K562 (cell line): Measurements from ENCODE around the gene FGF14. TPM values are rescaled to one million over a fixed set of nuclear protein-coding genes. Genes with fewer than 3 reads are reported as not detected.

ENCODE experiments used
- ATAC-seq: fragments of 200-7000 bp; cut with Tn5 transposase; 3 replicates; pipeline ENCODE4 v1.9.1; 2020; ENCODE audit warnings: moderate library complexity
- BruUV-seq: library from RNA; stranded (reverse); fragments of 400-500 nt; replicated peaks from 2 replicates; lab custom pipeline; 2021; lab: Mats Ljungman, UMichigan
- CTCF ChIA-PET: fragments of 300-600 bp; formaldehyde crosslinking; extraction: SDS; loops from one replicate; lab custom pipeline; 2021; ENCODE audit warnings: low intra/inter-chr PET ratio; lab: Yijun Ruan, JAX
- POLR2A ChIA-PET: fragments of 300-600, 350-650 bp; sonication (Branson Sonifier 250); formaldehyde crosslinking; extraction: SDS; loops from one replicate; lab custom pipeline; 2021; ENCODE audit warnings: antibody characterized with exemption, inconsistent platforms; lab: Yijun Ruan, JAX
- DNase-seq, 4 experiments: peaks; one replicate each; pipeline versions ENCODE4 v3.0.0 to v3.0.0-alpha.2; 2011 to 2018; ENCODE audit warnings: low spot score in 3 of 4, mixed read lengths in 3 of 4; ENCODE audit errors: extremely low read depth in 1 of 4
- FAIRE-seq: peaks from 2 replicates; lab custom pipeline; 2011; peaks lifted over from hg19 to GRCh38; lab: Jason Lieb, UNC
- H2AFZ ChIP-seq: 2 replicates; pipeline ENCODE4 v1.6.0; 2011; ENCODE audit warnings: low read depth, low read length, control low read depth, inconsistent platforms
- H3K27ac ChIP-seq: fragments of 200-600 bp; 3 replicates; pipeline ENCODE4 v1.8.0; 2011; ENCODE audit warnings: low read depth, mild to moderate bottlenecking, control low read depth, inconsistent platforms, low read length, moderate library complexity, mixed read lengths; ENCODE audit errors: extremely low read depth
- H3K27me3 ChIP-seq, 2 experiments: fragments of 300-600 bp in 1 of 2; 2 replicates in 1 of 2; 3 replicates in 1 of 2; pipeline versions ENCODE4 v1.6.0 to v1.8.0; 2011; ENCODE audit warnings: inconsistent platforms in 2 of 2, low read length in 2 of 2, mild to moderate bottlenecking in 1 of 2, mixed read lengths in 1 of 2, moderate library complexity in 1 of 2; ENCODE audit not compliant: control insufficient read depth in 2 of 2, insufficient read depth in 2 of 2
- H3K36me3 ChIP-seq: fragments of 300-600 bp; 3 replicates; pipeline ENCODE4 v1.8.0; 2011; ENCODE audit warnings: mild to moderate bottlenecking, low read length, inconsistent platforms; ENCODE audit not compliant: control insufficient read depth, insufficient read depth
- H3K4me1 ChIP-seq, 2 experiments: fragments of 200-600 bp in 1 of 2; replicated peaks in 1 of 2; 2 replicates in 1 of 2; 3 replicates in 1 of 2; pipeline versions ENCODE4 v1.5.1 to v1.8.0; 2011; ENCODE audit warnings: inconsistent platforms in 2 of 2, low read length in 2 of 2, mild to moderate bottlenecking in 1 of 2, mixed read lengths in 1 of 2, moderate library complexity in 1 of 2; ENCODE audit not compliant: control insufficient read depth in 2 of 2, insufficient read depth in 2 of 2
- H3K4me2 ChIP-seq: 2 replicates; pipeline ENCODE4 v1.6.1; 2011; ENCODE audit warnings: low read length, control low read depth, inconsistent platforms, mixed read lengths; ENCODE audit not compliant: insufficient read depth
- H3K4me3 ChIP-seq: fragments of 200-600 bp; sonication (generic), shearing (Covaris generic); 2 replicates; pipeline ENCODE4 v1.5.1; 2016; ENCODE audit warnings: control low read depth, inconsistent platforms
- H3K79me2 ChIP-seq: fragments of 200-600 bp; 3 replicates; pipeline ENCODE4 v1.8.0; 2011; ENCODE audit warnings: low read length, inconsistent platforms; ENCODE audit not compliant: control insufficient read depth, insufficient read depth
- H3K9ac ChIP-seq, 2 experiments: 2 replicates each; pipeline versions ENCODE4 v1.6.0 to v1.6.1; 2011; ENCODE audit warnings: low read depth in 2 of 2, low read length in 2 of 2, control low read depth in 1 of 2, inconsistent platforms in 1 of 2, mild to moderate bottlenecking in 1 of 2, mixed read lengths in 1 of 2; ENCODE audit not compliant: insufficient read depth in 1 of 2
- H3K9me1 ChIP-seq: one replicate; pipeline ENCODE4 v1.6.0; 2011; ENCODE audit warnings: inconsistent platforms, mild to moderate bottlenecking, low read length, moderate library complexity; ENCODE audit not compliant: control insufficient read depth, insufficient read depth
- H3K9me3 ChIP-seq: replicated peaks from 2 replicates; pipeline ENCODE4 v1.5.1; 2011; ENCODE audit warnings: low read depth, low read length, inconsistent platforms; ENCODE audit not compliant: control insufficient read depth, insufficient read depth
- H4K20me1 ChIP-seq: replicated peaks from 2 replicates; pipeline ENCODE4 v1.6.1; 2011; ENCODE audit warnings: low read length, inconsistent platforms, mixed read lengths; ENCODE audit not compliant: control insufficient read depth, insufficient read depth
- ARID3B ChIP-seq: fragments of 250-450 bp; sonication (Bioruptor Pico); IDR thresholded peaks from 2 replicates; pipeline ENCODE4 v1.4.0; 2020; ENCODE audit warnings: borderline replicate concordance
- POLR2G ChIP-seq: fragments of 200-400 bp; formaldehyde crosslinking; IDR thresholded peaks from 2 replicates; pipeline ENCODE4 v1.6.1; 2017; ENCODE audit warnings: low read depth, mild to moderate bottlenecking, antibody characterized with exemption, low read length, moderate library complexity
- SIN3A ChIP-seq, 2 experiments: fragments of 150-350 bp in 1 of 2; IDR thresholded peaks; 2 replicates each; pipeline ENCODE4 v1.6.1; 2011 to 2016; ENCODE audit warnings: borderline replicate concordance in 2 of 2, low read depth in 2 of 2, low read length in 2 of 2, mild to moderate bottlenecking in 2 of 2, moderate library complexity in 2 of 2; ENCODE audit not compliant: control insufficient read depth in 1 of 2
- YY1 ChIP-seq, 3 experiments: IDR thresholded peaks; 2 replicates each; pipeline ENCODE4 v1.6.1; 2011; ENCODE audit warnings: low read length in 2 of 3, mild to moderate bottlenecking in 2 of 3, moderate library complexity in 2 of 3, borderline replicate concordance in 1 of 3, control low read depth in 1 of 3, low read depth in 1 of 3; ENCODE audit not compliant: insufficient read depth in 3 of 3, insufficient replicate concordance in 2 of 3, control insufficient read depth in 1 of 3, insufficient read length in 1 of 3; ENCODE audit errors: extremely low read depth in 1 of 3
- ZBTB5 ChIP-seq: fragments of 450-650 bp; IDR thresholded peaks from 2 replicates; pipeline ENCODE4 v1.6.1; 2017; ENCODE audit warnings: antibody characterized with exemption
- ZKSCAN1 ChIP-seq: fragments of 150-350 bp; IDR thresholded peaks from 2 replicates; pipeline ENCODE4 v1.6.1; 2016; ENCODE audit warnings: low read depth, low read length
- WGBS: fragments of 100-300 bp; shearing (Covaris generic); methylation state at CpG from one replicate; pipeline ENCODE4 v1.1.6; 2016; ENCODE audit warnings: low coverage, mixed read lengths; ENCODE audit not compliant: insufficient coverage; ENCODE audit errors: missing lambda C conversion rate; 5-methylcytosine and 5-hydroxymethylcytosine counted together
- in situ Hi-C: fragments of 300-500 bp; cut with MboI; formaldehyde crosslinking; loops from 4 replicates; pipeline ENCODE4 v1.15.0; 2018; ENCODE audit warnings: inconsistent platforms, mixed read lengths
- intact Hi-C: fragments of 100-400 bp; cut with micrococcal nuclease; formaldehyde crosslinking; loops from 2 replicates; pipeline ENCODE4 v1.14.2; 2022
- polyA plus RNA-seq, 8 experiments: library from polyadenylated mRNA; depleted of rRNA in 4 of 8; stranded (reverse) in 5 of 8; unstranded in 3 of 8; fragments of >200 nt; fragmentation: Nextera tagmentation in 2 of 8; fragmentation: Illumina TruSeq in 1 of 8; extraction: Ambion mirVana in 2 of 8; extraction: Trizol in 1 of 8; gene quantifications; 2 replicates each; pipeline versions ENCODE4 v1.2.1 to v1.2.3, GENCODE V29; 2011 to 2014; ENCODE audit warnings: inconsistent platforms in 1 of 8, missing spikeins in 1 of 8
- total RNA-seq, 7 experiments: library from RNA; depleted of rRNA in 6 of 7; stranded (reverse); fragments of >200 nt in 6 of 7; fragmentation: Illumina TruSeq in 2 of 7; extraction: Trizol in 2 of 7; gene quantifications; 2 replicates each; pipeline versions ENCODE4 v1.2.1 to v1.2.3, GENCODE V29; 2011 to 2021; ENCODE audit warnings: low replicate concordance in 1 of 7
- TF ChIP-seq, protein P1 (sequence below): sonication (generic); formaldehyde crosslinking; IDR thresholded peaks from 2 replicates; pipeline ENCODE4 v1.8.1; 2023; ENCODE audit warnings: mild to moderate bottlenecking, missing genetic modification reagents, moderate library complexity

FGF14 gene
- total and polyA plus RNA-seq, 9 of the 15 experiments (the other 6 are each of a cell fraction or from before 2014, with no cell fraction given): not detected

GRCh38 chr13:102055090-102055779, 346.6 kb downstream of the FGF14 start:
- Histone ChIP-seq H3K4me1 (no peaks in the 10 kb centered on the region), H3K9me1 (no peaks in the 10 kb centered on the region), H3K79me2 (no peaks in the 10 kb centered on the region), H3K4me3 (no peak overlapping the region)
- no TSS peak for BruUV-seq
- no peak for DNase-seq
- CTCF ChIA-PET: no interaction called here
- TF ChIP-seq, protein P1, sequence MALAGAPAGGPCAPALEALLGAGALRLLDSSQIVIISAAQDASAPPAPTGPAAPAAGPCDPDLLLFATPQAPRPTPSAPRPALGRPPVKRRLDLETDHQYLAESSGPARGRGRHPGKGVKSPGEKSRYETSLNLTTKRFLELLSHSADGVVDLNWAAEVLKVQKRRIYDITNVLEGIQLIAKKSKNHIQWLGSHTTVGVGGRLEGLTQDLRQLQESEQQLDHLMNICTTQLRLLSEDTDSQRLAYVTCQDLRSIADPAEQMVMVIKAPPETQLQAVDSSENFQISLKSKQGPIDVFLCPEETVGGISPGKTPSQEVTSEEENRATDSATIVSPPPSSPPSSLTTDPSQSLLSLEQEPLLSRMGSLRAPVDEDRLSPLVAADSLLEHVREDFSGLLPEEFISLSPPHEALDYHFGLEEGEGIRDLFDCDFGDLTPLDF: no peak
- TF ChIP-seq YY1 (IDR thresholded peaks at IDR 0.05; ENCODE audit: borderline replicate concordance in 1 of 3, control insufficient read depth in 1 of 3, extremely low read depth in 1 of 3, insufficient read depth in 3 of 3, insufficient read length in 1 of 3, insufficient replicate concordance in 2 of 3, low read depth in 1 of 3, low read length in 2 of 3) (no peak), ZBTB5 (no peak), SIN3A (IDR thresholded peaks at IDR 0.05; ENCODE audit: borderline replicate concordance in 2 of 2, control insufficient read depth in 1 of 2, low read depth in 2 of 2, low read length in 2 of 2) (no peak), POLR2G (no peak), ARID3B (no peak), ZKSCAN1 (no peak)
- TF ChIP-seq, all 486 proteins: peak for 0
- H2AFZ ChIP-seq: no peak overlapping the region
- FAIRE-seq: no peak
- in situ Hi-C loops: no loop called here
- intact Hi-C loops: no loop called here
- H3K36me3 ChIP-seq: no peaks in the 10 kb centered on the region
- 0% methylated on average over 2 of the region's 2 CpGs for WGBS
- no peak overlapping the region for H3K9ac ChIP-seq
- no peak for ATAC-seq
- H4K20me1 ChIP-seq: no peaks in the 10 kb centered on the region
- POLR2A ChIA-PET: no interaction called here
- H3K27me3 ChIP-seq: no peaks in the 10 kb centered on the region
- H3K4me2 ChIP-seq: no peak overlapping the region
- H3K27ac ChIP-seq: no peak overlapping the region
- H3K9me3 ChIP-seq: peaks cover 1% of the 10 kb centered on the region; the same call in 1 of the 2 replicates
